Measurements from ENCODE around the gene HINFP. TPM values are rescaled to one million over a fixed set of nuclear protein-coding genes. Genes with fewer than 3 reads are reported as not detected.

The HINFP gene
- total RNA-seq, 4 donors from 2014 or later, result 21.9 to 36.1 (median 27.0) TPM

DNA sequence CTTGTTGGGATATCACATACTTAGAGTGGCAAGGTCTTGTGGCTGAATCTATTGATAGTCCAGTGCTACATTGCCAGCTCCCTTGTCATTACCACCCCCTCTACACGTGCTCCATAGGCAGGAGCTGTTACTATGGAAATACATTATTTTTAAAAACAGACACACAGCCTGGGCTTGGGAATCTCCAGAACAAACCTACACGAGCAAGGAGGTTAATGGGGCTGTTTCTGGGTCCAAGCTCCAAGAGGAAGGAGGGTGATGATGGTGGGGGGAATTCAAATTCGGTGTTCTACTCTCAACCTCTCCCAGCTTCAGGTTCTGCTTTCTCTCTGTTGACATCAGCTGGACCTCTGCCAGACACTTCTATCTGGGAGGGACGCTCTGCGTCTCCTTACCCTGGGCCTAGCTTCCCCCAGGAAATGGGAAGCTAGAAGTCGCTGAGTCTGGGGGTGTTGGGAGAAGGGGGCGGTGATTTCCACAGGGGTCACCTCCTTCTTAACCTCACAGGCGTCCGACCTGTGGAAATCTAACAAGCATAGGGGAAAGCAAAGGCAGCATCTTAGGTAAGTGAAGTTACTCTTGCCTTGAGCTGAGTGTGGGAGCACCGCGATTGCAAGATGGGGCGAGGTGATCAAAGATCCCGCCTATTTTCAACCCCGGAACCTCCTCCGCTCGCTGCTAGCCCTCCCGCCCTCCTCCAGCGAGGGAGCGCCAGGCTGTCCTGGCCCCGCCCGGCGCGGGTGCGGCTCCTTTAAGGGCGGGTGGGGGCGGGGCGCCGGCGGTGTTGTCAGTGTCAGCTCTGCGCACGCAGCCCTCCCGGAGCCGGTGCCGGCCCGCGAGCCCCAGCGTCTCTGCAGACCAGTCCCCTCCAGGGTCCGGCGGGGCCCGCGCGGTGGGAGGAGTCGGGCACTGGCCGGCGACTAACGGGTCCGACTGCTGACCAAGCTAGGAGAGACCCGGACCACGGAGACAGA lies 14.5 kb upstream of the HINFP start, which contains the start of gene C2CD2L:
Gene C2CD2L, plus strand, starts transcription at position 781 of the 974 bp plus-strand sequence. CDS start 398 bp downstream, outside the sequence.
- Histone ChIP-seq H3K9me3 (no peaks in the 10 kb centered on the region), H3K27me3 (no peaks in the 10 kb centered on the region), H3K27ac (peak within 1 kb of the TSS; percentile 58 to 91 (median 90)), H3K4me1 (peaks cover 0 to 56% (median 30%) of the 10 kb centered on the region in 4 donors), H3K36me3 (peaks cover 0 to 22% (median 10%) of the 10 kb centered on the region in 3 donors), H3K4me3 (peak within 1 kb of the TSS; percentile 78 to 99 (median 92))
- peak; percentile 84 to 88 for DNase-seq (ENCODE audit: low spot score in 2 of 2)
- TF ChIP-seq, protein P1, sequence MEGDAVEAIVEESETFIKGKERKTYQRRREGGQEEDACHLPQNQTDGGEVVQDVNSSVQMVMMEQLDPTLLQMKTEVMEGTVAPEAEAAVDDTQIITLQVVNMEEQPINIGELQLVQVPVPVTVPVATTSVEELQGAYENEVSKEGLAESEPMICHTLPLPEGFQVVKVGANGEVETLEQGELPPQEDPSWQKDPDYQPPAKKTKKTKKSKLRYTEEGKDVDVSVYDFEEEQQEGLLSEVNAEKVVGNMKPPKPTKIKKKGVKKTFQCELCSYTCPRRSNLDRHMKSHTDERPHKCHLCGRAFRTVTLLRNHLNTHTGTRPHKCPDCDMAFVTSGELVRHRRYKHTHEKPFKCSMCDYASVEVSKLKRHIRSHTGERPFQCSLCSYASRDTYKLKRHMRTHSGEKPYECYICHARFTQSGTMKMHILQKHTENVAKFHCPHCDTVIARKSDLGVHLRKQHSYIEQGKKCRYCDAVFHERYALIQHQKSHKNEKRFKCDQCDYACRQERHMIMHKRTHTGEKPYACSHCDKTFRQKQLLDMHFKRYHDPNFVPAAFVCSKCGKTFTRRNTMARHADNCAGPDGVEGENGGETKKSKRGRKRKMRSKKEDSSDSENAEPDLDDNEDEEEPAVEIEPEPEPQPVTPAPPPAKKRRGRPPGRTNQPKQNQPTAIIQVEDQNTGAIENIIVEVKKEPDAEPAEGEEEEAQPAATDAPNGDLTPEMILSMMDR (IDR thresholded peaks at IDR 0.05), result no peak
- TF ChIP-seq EP300 (IDR thresholded peaks at IDR 0.05) (peak; percentile 18 to 70), POLR2A (IDR thresholded peaks at IDR 0.05) (peak in 1 of 2 donors; percentile 45)
- 1% methylated on average over 26 to 35 of the region's 49 CpGs for WGBS, 2 donors

DNA sequence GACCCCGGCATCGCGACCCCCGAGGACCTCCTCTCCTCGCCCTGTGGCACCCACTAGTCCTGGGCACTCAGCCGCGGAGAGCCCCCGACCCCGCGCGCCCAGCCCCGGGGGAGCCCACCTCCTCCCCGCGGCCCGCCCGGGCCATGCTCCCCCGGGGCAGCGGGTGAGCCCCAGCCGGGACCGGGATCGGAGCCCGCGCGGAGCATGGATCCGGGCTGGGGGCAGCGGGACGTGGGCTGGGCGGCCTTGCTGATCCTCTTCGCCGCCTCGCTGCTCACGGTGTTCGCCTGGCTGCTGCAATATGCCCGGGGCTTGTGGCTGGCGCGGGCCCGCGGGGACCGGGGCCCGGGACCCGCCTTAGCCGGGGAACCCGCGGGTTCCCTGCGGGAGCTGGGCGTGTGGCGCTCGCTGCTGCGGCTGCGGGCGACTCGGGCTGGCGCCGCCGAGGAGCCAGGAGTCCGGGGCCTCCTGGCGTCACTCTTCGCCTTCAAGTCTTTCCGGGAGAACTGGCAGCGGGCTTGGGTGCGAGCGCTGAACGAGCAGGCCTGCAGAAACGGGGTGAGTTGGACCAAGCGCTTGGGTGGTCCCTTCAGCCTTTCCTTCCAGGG lies 13.7 kb upstream of the HINFP start:
- H3K4me1 ChIP-seq, result peaks cover 0 to 53% (median 30%) of the 10 kb centered on the region in 4 donors
- H3K27ac ChIP-seq, result peak overlapping the region; percentile 58 to 91 (median 90)
- no peaks in the 10 kb centered on the region for H3K27me3 ChIP-seq
- TF ChIP-seq, protein P1 (IDR thresholded peaks at IDR 0.05), result no peak
- TF ChIP-seq EP300 (IDR thresholded peaks at IDR 0.05), result no peak
- TF ChIP-seq POLR2A (IDR thresholded peaks at IDR 0.05), result no peak
- H3K36me3 ChIP-seq, result peaks cover 0 to 30% (median 10%) of the 10 kb centered on the region in 3 donors
- no peaks in the 10 kb centered on the region for H3K9me3 ChIP-seq
- DNase-seq (ENCODE audit: low spot score in 2 of 2), result no peak
- peak overlapping the region; percentile 78 to 99 (median 92) for H3K4me3 ChIP-seq
- WGBS, 2 donors, result 0 to 2% methylated on average over 10 to 18 of the region's 65 CpGs

DNA sequence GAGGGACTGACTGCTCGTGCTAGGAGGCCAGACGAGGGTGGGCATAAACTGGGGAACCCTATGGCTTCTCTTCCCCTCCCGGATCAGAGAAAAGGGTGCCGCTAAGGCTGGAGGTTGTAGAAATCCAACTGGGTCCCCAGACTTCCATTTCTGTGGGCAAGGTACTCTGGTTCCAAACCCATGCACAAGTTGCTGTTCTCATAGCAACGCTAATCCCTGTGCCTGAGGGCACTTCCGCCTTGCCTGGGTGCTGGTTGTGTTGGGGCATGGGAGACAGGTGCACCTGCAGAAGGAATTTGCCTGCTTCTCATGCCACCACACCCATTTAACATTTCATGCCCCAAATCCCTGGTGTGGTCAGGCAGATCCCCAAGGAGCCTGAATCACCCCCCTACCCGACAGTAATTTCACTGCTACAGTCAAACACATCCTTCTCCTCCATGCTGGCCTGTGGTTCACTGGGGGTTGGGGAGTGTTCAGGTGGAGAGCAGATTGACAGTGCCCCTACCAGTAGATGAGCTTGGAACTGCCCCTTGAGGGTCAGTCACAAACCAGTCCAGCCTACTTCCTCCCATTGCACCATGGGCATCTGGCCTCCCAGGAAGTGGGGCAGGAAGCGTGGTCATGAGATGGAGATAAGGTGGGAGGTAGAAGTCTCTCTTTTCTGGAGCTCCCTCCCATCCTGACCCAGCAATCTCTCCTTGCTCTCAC lies 13.1 kb upstream of the HINFP start:
- H3K27me3 ChIP-seq, result no peaks in the 10 kb centered on the region
- H3K4me1 ChIP-seq, result peaks cover 0 to 47% (median 24%) of the 10 kb centered on the region in 4 donors
- DNase-seq (ENCODE audit: low spot score in 2 of 2), result no peak
- 24 to 26% methylated on average over 5 to 8 of the region's 8 CpGs for WGBS, 2 donors
- TF ChIP-seq POLR2A (IDR thresholded peaks at IDR 0.05) (no peak), EP300 (IDR thresholded peaks at IDR 0.05) (no peak)
- peaks cover 0 to 36% (median 10%) of the 10 kb centered on the region in 3 donors for H3K36me3 ChIP-seq
- peak overlapping the region in 3 of 4 donors; percentile 89 to 91 (median 90) for H3K27ac ChIP-seq
- H3K4me3 ChIP-seq, result peak overlapping the region; percentile 78 to 99 (median 92)
- no peaks in the 10 kb centered on the region for H3K9me3 ChIP-seq

DNA sequence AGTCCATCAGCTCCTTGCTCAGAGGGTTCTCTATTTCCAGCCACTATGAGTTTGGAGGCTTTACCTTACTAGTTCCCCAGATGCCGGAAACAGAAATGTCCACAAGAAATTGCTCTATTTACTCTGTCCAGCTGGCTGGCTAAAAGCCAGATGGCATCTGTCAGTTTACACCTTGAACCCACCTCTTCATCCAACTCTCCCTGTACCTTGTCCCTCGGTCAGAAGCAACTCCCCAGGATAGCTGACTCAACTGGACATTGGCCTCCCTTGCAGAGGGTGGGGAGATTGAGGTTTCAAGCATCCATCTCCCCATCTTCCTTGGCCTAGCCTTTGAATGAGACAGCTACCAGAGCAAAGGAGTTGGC lies 12.5 kb upstream of the HINFP start:
- H3K27me3 ChIP-seq, result no peaks in the 10 kb centered on the region
- H3K27ac ChIP-seq, result peak overlapping the region in 3 of 4 donors; percentile 42 to 91 (median 89)
- peaks cover 0 to 42% (median 11%) of the 10 kb centered on the region in 3 donors for H3K36me3 ChIP-seq
- peak overlapping the region in 2 of 4 donors; percentile 94 to 99 for H3K4me3 ChIP-seq
- DNase-seq (ENCODE audit: low spot score in 2 of 2), result no peak
- 83 to 90% methylated on average over 2 of the region's 2 CpGs for WGBS, 2 donors
- no peaks in the 10 kb centered on the region for H3K9me3 ChIP-seq
- no peak for TF ChIP-seq EP300 (IDR thresholded peaks at IDR 0.05)
- no peak for TF ChIP-seq POLR2A (IDR thresholded peaks at IDR 0.05)
- TF ChIP-seq, protein P1 (IDR thresholded peaks at IDR 0.05), result no peak
- H3K4me1 ChIP-seq, result peaks cover 0 to 42% (median 22%) of the 10 kb centered on the region in 4 donors

DNA sequence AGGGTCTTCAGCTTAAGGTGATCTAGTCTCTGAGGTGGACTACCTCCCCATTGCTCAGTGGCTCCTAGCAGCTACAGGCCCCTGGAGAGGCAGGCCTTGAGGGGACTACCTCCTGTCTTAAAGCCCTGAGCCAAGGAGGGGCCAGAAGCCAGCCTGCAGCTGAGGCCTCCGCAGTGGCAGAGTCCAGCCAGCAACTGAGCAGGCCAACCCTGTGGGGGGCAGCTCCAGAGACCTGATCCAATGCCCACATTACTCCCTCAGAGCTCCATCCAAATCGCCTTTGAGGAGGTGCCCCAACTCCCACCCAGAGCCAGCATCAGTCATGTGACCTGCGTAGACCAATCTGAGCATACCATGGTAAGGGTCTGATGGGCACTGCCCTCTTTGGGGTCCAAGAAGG lies 11.5 kb upstream of the HINFP start:
- TF ChIP-seq EP300 (IDR thresholded peaks at IDR 0.05), result no peak
- TF ChIP-seq, protein P1 (IDR thresholded peaks at IDR 0.05), result no peak
- peaks cover 0 to 38% (median 22%) of the 10 kb centered on the region in 4 donors for H3K4me1 ChIP-seq
- no peaks in the 10 kb centered on the region for H3K27me3 ChIP-seq
- H3K36me3 ChIP-seq, result peaks cover 2 to 51% (median 15%) of the 10 kb centered on the region in 3 donors
- no peak for DNase-seq (ENCODE audit: low spot score in 2 of 2)
- H3K4me3 ChIP-seq, result no peak overlapping the region
- 83% methylated on average over 3 of the region's 3 CpGs for WGBS, 2 donors
- no peak overlapping the region for H3K27ac ChIP-seq
- H3K9me3 ChIP-seq, result no peaks in the 10 kb centered on the region

Measured in tibial nerve (tissue), 4 donors.